ENCODE results near the gene NFIA. TPM values are rescaled to one million over a fixed set of nuclear protein-coding genes. Genes with fewer than 3 reads are reported as not detected.

The NFIA gene
- total RNA-seq, 1 donor from 2014 or later = 9.3 TPM

DNA sequence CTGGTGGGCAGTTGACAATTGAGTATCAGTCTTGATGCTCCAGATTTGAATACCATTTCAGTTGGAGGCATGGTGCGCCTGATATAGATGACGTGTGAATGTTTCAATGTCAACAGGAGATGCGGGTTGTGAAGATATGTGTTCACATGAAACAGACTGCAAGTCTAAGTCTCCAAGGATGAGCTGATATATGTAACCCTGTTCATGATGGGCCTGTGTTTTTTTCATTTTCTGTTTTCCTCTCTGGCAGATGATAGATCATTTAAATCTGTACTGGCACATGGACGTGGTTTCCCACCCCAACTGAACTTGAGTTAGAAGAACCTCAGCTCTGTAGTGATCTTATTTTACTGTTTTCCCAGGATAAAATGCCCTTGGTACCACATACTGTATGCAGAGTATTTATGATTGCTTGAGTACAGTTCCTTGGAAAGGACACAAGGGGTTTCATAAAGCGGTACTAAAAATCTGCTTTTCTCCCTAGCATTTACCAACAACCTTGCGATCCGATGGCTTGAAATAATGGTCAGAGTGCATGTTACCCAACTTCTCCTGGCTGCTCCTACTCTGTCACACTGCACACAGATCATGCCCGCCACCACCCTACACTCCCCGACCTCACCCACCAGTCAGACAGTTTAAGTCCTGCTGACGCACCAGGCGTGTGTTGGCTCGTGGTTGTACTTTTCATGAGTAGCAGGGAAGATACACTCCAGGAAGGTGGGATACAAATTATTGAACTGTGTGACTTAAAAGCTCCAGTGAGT lies 131.1 kb downstream of the NFIA start:
- DNase-seq (ENCODE audit: low read depth, low spot score) = no peak

GRCh38 chr1:61215119-61215518 lies 132.8 kb downstream of the NFIA start:
- no peak for DNase-seq (ENCODE audit: low read depth, low spot score)

DNA sequence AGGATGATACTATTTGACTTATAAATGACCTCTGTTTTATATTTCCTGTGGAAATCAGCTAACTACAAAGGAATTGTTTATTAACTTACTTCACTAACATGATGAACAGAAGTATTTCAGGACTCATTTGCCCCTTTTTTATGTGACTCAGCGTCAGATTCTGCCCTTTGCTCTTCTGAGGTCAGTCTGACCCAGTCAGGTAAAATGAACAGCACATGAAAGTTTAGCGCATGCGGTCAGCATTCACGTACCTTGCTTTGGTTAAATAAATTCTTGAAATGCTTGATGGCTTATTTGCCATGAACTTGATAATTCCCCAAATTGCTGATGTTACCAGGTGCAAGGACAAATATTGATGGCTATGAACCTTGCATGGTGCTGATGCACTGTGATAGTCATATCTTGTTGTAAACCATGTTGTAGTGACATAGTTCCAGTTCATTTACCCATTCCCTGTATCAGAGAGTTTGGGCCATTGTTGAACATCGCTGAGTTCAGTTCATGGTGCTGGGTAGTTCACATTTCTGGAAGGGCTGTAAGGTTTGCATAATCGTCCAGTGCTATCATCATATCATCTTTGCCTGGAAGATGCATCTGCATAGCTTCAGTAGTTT lies 133.4 kb downstream of the NFIA start:
- no peak for DNase-seq (ENCODE audit: low read depth, low spot score)

GRCh38 chr1:61220536-61220935 lies 138.2 kb downstream of the NFIA start:
- no peak for DNase-seq (ENCODE audit: low read depth, low spot score)

DNA sequence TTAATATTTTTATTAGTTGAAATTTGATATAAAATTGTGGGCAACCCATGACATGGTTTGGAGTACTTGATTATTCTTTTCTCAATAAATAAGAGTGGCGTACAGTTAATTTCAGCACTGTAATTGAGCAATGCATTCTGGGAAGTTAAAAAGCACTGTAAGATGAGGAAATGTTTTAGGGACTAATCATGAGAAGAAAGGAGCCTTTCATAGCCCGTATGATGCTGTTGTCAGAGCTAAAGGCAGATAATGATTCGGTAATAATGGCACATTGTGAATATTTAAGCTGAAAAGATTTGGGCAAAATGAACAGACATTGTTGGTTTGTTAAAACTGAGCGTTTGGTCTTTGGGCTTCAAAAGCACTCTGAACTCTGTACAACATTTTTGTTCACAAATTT lies 139.3 kb downstream of the NFIA start:
- DNase-seq (ENCODE audit: low read depth, low spot score) = no peak

DNA sequence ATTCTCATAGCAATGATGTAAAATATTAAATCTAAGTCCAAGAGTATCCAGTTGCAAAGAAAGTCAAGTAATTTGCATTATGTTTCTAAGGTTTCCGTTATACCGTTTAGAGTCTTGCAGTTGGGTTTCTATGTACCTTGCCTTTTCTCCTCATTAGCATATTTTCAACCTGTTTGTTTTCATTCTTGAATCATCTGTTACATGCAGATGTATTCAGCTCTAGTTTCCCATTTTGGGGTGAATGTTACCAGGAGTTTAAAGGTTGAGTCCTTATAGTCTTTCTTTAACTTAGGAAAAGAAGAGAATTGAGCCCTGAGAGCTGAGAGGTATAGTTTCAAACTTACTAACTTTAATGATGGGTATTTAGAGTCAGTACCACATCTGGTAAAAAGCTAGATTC lies 139.9 kb downstream of the NFIA start:
- DNase-seq (ENCODE audit: low read depth, low spot score) = no peak

GRCh38 chr1:61223140-61223539 lies 140.8 kb downstream of the NFIA start:
- DNase-seq (ENCODE audit: low read depth, low spot score) = no peak

GRCh38 chr1:61224609-61225008 lies 142.2 kb downstream of the NFIA start:
- DNase-seq (ENCODE audit: low read depth, low spot score) = no peak

- no peak for DNase-seq (ENCODE audit: low read depth, low spot score)
These were observed 143.1 kb downstream of the NFIA start for GRCh38 chr1:61225478-61225877.

- no peak for DNase-seq (ENCODE audit: low read depth, low spot score)
These were observed 144.6 kb downstream of the NFIA start for GRCh38 chr1:61226791-61227567.

DNA sequence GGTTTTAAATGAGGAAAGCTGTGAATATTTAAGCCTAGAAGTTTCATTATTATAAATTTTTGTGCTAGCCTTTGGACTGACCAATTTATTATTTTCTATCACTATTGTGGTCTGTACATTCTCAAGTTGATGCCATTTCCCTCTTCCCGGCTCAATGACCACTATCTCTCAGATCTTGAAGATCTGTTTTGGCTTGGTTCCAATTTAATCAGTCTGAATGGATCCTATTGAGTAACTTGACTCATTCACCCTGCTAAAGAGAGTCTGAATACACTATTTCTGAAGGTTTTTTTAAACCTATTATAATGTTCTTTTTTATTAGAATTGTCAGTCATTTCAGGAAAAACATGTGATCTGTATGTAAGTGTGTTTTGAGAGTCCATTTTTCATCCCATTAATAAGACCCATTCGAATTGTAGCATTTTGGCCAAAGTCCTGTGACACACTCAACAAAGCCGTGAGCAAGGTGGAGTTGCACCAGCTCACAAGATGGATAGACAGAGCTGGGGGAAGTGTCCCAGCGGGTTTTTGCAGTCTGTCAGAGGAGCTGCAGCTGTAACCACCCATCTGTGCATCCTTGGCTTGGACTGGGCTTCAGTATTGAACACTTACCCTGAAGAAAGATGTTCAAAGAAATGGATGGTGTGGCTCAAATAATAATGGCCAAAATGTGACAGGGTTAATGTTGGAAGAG lies 145.6 kb downstream of the NFIA start:
- no peak for DNase-seq (ENCODE audit: low read depth, low spot score)

DNA sequence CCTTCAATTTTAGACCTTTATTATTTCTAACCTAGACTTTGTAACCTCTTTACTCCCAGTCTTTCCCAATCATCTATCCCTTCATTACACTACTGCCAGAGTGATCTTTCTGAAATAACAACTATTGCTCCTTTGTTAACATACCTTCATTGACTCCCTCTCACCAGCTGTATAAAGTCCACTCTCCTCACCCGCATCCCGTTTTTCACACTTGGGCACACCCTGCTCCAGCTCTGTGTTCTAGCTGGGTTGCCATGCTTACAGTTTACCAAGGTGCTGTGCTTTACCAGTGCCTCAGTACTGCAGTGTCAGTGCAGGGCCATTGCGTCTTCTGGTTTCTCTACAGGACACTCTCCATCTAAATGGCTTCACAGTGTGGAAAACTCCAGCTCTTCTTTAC lies 148.2 kb downstream of the NFIA start:
- DNase-seq (ENCODE audit: low read depth, low spot score) = no peak

GRCh38 chr1:61231795-61232194 lies 149.4 kb downstream of the NFIA start:
- DNase-seq (ENCODE audit: low read depth, low spot score) = no peak

DNA sequence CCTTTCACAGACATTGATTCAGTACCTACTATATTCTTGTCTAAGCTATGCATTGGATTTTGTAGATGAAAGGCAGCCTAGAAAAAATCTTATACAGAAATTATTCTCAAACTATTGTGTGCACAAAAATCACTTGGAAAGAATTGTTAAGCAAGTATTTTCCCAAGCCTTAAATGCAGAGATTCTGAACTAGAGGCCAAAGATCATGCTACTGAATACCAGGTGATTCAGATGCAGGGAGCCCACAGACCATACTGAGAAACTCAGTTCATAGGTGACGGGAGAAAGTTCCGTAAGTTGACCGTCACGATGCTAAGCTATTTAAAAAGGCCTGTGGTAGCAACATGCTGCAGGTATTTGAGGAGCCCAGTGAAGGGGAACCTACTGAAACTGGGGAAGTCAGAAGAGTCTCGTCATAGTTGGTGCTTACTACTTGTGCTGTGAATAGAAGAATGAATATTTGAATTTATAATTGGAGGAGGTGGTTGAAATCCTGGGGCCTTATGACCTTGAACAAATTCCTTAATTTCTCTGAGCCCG lies 150.8 kb downstream of the NFIA start:
- DNase-seq (ENCODE audit: low read depth, low spot score) = no peak

DNA sequence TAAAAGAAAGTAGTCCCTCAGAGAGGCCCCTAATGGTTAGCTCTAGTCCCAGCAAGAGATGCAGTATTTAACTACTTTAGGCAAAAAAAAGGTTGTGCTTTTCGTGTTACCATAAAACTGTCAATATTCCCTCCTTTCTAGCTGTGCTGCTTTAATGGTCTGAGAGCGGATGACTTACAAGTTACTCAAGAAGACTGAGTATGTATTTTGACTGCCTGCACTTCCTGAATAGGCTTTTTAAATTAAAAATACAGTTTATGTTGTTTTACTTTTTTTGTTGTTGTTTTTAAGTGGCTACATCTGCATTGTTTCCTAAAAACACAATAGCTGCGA lies 152.2 kb downstream of the NFIA start:
- no peak for DNase-seq (ENCODE audit: low read depth, low spot score)

DNA sequence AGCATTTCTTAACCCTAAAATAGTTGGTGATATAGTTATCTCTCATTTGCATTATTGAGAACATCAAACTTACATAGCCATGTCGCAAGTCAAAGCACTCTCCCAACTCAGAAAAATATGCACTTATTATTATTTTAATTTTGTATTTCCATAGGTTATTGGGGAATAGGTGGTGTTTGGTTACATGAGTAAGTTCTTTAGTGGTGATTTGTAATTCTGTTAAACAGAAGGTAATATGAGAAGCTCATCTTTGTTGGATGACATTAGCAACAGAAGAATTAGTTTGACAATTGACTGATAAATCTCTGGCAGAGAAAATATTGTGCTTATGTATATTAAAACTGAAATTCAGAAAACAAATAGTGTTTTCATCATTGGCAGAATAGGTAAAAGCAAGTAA lies 154.8 kb downstream of the NFIA start:
- no peak for DNase-seq (ENCODE audit: low read depth, low spot score)

- DNase-seq (ENCODE audit: low read depth, low spot score) = no peak
These were observed 155.4 kb downstream of the NFIA start for GRCh38 chr1:61237659-61238358.

- no peak for DNase-seq (ENCODE audit: low read depth, low spot score)
These were observed 156.0 kb downstream of the NFIA start for GRCh38 chr1:61238359-61238665.

DNA sequence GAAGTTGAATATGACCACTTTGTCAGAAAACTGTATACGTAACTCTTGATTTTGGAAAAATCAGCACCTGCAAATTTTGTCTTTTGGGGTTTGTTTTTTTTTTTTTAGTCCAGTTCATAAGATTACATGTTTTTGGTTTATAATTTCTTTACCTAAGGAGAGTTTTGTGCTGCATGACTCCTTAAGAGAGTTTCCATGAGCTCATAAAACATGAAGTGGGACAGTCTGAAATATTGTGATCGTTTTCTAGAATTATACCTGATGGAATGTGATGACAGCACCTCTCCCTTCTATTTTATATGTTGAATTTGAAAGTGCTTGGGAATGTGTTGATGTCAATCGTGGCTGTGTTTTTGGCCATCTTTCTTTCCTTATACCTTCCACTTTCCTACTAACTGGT lies 158.5 kb downstream of the NFIA start:
- DNase-seq (ENCODE audit: low read depth, low spot score) = no peak

DNA sequence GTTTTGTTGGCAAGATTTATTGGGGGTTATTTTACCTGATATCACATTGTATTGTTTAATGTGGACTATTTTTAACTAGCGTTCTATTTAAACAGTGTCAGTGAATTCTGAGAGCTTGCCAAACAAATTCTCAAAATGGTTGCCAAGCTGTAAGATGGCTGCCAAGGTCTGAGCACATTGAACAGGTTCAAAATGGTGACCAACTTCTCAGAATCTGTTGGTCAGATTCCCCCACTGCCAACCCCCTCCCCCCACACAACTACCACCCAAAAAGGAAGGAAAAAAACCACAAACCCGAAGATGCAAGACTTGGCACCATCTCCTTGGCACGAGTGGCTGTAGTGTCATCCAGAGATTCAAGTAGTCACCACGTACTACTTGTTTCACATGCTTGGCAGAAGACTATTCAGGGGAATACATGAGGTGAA lies 159.1 kb downstream of the NFIA start:
- no peak for DNase-seq (ENCODE audit: low read depth, low spot score)

GRCh38 chr1:61241973-61242381 lies 159.6 kb downstream of the NFIA start:
- no peak for DNase-seq (ENCODE audit: low read depth, low spot score)

All from pulmonary artery endothelial cell (primary cell).